HG02970 (cell line): ENCODE measurements around the gene METTL4.

Source experiments
- ATAC-seq: cut with Tn5 transposase; IDR thresholded peaks from one replicate; pipeline ENCODE4 v1.9.1; 2021; ENCODE audit warnings: mild to moderate bottlenecking, moderate library complexity, moderate number of reproducible peaks; ENCODE audit not compliant: unreplicated experiment, low FRiP score

METTL4 gene

DNA sequence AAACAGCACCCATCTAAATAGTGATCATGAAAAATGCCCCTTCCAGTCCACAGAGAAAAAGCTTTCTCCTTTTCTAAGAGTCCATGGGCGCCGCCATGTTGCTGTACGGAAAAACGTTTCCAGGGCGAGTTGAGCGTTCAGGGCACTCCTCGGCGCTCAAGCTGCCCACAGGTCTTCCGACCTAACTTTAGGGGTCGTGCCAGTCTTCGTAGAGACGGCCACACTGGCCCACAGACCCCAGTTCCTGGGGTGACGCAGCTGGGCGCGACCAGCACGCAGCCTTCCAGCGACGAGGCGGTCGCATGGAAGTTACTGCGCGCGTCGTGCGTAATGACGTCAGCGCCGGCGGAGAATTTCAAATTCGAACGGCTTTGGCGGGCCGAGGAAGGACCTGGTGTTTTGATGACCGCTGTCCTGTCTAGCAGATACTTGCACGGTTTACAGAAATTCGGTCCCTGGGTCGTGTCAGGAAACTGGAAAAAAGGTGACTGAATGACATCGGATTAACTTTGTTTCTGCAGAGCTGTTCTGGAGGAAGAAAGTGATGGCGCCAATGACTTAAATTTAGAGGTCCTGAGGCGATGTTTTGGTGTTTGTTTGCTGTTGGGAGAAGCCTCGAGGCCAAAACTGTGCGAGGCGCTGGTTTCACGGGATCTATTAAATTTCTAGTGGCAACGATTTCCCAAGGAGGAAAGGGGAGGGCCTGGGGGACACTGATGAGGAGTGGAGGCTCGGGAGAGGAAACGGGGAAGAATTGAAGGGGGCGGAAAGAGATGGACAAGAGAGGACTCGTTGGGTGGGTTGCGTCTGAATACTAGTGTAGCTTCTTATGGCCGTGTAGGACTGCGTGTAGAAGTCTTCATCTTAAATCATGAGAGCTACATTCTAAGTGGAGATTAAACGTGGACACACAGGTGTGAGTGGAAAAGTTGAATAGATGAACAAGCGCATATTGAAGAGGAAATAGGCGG lies at the start of gene METTL4, which contains the start of gene NDC80:
Gene METTL4 (minus strand): TSS at position 306 of the 971 bp plus-strand sequence. CDS start 4,289 bp downstream, outside the sequence.
Gene NDC80 (plus strand): TSS at position 358 of the 971 bp plus-strand sequence. CDS start 1,429 bp downstream, outside the sequence.
- ATAC-seq: peak; percentile 78

GRCh38 chr18:2618009-2618408 lies 46.7 kb upstream of the METTL4 start:
- no peak for ATAC-seq

GRCh38 chr18:2617401-2617998 lies 46.2 kb upstream of the METTL4 start:
- no peak for ATAC-seq

- no peak for ATAC-seq
These were observed 41.7 kb upstream of the METTL4 start for GRCh38 chr18:2612996-2613395.

DNA sequence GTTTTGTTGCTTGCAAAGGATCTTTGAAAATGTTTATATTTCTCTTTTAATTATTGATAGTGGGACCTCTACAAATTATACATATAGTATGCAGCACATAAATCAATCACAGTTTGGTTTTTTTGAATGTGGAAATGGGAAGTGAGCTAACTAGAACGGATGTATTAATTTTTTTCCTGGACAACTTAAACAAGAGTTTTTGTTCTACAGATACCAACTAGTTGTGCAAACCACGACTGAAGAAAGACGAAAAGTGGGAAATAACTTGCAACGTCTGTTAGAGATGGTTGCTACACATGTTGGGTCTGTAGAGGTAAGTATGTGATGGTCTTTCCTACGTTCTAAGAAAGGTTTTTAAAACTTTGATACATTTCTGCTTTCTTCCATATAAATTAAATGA lies 39.2 kb upstream of the METTL4 start:
- no peak for ATAC-seq

DNA sequence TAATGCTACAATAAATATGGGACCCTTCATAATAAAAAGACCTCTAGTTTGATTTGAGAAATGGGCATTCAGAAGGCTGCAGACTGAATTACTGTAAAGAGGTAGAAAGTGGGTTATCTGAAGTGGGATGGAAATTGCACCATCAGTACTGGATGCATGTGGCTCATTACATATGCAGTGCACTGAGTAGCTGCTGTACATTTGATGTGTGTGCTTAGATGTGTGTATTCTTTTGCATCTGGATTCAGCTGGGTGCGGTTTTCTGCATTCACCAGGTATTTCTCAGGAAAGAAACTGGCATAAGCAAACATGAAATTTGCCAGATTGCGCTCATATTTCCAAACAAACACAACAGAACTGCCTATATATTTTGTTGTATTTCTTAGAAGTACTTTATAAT lies 38.3 kb upstream of the METTL4 start:
- ATAC-seq: no peak

DNA sequence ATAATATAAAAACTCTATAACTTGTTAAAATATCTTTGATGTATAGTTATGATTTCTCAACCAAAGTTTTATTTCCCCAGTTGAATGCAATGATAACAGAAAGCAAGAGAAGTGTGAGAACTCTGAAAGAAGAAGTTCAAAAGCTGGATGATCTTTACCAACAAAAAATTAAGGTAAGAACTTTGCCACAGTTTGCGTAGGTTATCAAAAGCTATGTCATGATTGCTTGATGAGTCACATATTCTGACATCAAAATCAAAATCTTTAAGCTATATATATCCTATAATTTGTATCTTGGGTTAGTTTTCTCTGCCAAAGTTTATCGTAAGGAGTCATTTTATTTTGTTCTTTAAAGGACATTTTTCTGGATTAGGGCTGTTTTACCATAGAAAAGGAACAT lies 35.0 kb upstream of the METTL4 start:
- no peak for ATAC-seq

DNA sequence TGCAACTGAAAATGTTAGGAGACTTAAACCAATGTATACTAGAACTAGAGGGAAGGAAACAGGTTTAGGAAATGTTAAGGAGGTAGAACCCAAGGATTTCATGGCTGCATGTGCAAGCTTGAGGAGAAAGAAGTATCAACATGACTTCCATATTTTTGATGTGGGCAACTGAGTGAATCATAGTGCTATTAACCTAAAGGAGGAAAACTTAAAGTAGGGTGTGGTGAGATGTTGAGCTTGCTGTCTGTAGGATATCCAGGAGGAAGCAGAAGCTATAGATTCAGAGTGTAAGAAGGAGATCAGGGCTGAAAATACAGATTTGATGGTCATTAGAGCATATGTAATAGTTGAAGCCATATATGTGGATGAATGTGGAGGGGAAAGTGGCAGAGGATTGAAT lies 31.5 kb upstream of the METTL4 start:
- ATAC-seq: no peak

DNA sequence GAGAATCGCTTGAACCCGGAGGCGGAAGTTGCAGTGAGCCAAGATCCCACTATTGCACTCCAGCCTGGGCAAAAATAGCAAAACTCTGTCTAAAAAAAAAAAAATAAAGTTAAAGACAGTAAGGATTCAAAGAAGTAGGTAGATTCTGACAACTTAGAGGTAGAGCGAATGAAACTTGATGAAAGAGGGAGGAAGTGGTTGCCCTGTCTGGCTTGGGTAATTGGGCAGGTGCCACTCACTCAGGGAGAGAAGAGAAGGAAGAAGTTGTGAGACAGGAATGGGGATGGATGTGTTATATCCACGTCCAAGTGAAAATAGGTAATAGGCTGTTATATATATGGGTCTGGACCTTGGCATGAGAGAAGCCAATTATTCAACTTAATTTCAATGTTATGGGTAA lies 26.3 kb upstream of the METTL4 start:
- no peak for ATAC-seq

GRCh38 chr18:2590303-2590702 lies 19.0 kb upstream of the METTL4 start:
- ATAC-seq: no peak

DNA sequence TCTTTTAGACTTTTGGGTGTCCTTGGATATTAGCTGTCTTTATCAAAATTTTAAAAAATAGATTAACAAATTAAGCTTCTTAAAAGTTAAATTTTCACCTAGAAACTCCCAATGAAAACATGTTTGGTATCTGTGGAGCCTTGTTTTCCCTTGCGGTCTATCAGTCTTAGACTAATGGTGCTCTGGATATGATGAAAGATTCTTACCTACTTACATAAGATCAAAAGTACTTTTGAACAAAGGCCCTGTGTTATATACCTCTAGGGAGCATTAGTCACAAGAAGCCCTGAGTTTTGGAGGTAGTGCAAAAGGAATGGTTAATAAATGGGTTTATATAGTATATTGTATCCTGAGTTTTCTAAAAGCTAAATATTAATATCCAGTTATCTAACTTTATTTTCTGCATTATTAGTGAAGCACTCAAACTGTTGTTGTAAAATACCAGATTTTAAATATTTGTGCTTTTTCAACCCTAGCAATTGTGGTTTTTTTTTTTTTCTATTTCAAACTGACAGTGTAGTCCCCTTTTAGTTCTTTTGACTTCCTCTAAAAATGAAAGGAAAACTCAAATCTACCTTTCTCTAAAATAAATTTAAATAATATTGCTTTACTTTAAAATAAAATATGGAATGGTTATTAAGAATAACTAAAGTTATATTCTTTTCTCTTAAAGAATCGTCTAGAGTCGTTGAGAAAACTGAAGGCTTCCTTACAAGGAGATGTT lies 18.2 kb upstream of the METTL4 start:
- ATAC-seq: no peak

DNA sequence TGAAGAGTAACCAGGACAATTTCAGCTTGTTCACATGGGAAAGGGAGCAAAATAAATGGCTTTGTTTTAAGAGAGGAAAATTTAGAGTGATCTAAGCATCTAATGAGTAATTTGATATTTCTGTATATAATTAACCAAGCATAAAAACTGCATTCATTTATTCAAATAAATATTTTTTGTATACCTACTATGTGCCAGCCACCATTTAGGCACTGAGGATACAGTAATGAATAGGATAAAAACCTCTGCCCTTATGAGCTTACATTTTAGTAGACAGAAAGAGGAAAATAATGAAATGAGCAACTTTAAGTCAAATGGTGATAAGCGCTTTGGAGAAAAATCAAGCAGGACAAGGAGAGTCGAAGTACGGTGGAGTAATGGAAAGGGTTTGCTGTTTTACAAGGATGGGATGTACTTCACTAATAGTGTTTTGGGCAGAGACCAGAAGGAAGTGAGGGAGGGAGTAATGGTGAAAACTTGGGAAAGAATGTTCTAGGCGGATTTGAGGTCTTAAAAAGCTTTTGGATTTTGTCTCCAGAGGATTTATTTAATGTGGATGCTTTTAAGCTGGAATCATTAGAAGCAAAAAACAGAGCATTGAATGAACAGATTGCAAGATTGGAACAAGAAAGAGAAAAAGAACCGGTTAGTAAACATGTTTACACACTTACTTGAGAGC lies 17.5 kb upstream of the METTL4 start:
- ATAC-seq: no peak

GRCh38 chr18:2587788-2588187 lies 16.5 kb upstream of the METTL4 start:
- no peak for ATAC-seq

DNA sequence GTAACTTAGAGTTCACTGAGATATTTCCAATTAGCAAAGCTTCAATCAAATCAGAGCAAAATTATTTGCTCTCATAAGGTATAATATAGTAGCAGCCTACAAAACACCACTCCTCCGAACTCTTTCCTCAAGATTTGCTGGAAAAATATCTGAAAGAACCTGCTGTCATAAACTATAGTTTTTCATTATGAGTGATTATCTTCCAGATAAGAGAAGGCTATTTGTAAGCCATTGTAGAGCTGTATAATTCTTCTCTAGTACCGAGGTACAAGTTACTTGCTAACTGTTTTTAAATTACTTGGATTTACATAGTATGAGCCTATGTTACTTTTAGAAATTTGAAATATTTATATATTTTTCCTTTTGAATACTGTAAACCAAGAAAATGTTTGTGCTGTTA lies 2.1 kb upstream of the METTL4 start:
- ATAC-seq: no peak

- no peak for ATAC-seq
These were observed 1.6 kb upstream of the METTL4 start for GRCh38 chr18:2572892-2573291.

- ATAC-seq: no peak
These were observed 865 bp upstream of the METTL4 start for GRCh38 chr18:2572171-2572569.

DNA sequence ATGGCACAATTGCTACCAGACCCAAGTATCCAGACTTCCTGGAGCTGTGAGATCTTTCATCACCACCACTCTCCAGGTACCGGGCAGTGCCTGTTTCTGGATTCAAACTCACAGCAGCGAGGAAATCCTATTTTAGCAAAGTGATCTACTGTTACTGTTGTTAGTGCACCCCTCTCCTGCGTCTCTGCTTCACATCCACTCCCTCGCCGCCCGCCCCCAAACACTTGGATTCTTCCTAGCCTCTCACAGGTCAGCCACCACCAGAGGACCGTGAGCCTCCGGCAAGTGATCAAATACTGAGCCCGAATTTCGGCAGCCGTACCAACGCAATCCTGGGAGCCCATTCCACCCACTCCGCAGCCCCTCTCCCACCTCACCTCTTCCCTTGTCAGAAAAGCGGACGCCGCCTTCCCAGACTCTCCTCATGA lies 519 bp downstream of the METTL4 start:
- ATAC-seq: peak; percentile 39

DNA sequence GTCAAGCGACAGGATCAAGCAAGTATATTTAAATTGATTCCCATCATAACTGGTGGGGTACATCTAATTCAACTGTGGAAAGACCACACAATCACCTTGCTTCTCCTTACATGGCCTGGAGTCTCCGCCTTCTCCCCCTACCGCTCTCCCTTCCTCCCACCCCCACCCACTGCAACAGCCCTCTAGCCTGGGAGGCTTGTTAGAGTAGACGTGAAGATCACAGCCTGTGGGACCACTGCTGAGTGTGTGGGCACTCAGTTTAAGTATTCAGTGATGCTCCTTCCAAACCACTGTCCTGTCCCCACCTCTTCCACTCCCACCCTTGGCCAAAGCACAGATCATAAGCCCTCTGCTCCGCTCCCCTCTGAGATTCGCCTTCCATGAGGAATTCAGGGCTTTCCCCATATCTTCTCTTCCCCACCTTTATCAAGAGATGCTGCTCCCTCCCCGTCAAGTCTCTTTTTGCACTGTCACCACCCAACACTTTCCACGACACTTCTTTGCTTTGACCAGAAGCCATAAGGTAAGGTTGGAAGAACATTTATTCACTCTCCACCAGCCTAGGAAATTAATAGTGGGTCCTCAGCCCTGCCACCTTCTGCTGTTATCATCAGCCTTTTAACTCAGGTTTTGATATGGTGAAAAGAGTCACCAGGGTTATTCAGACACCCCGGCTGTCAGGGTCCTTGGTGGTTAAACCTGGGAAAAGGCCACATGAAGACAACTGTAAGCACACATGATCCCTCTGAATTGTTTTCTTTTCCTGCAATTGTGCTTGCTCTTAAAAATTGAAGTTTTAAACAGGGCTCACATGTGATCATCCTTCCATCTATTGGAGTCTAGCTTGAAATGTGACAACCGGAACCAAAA lies 1.7 kb downstream of the METTL4 start:
- no peak for ATAC-seq

- no peak for ATAC-seq
These were observed 2.7 kb downstream of the METTL4 start for GRCh38 chr18:2568605-2569004.
